Activated effector memory CD4-positive, alpha-beta T cell treated with anti-CD3 and anti-CD28 coated beads, Interleukin-2, amount 50 U/mL, for 16 hours (primary cell): Measurements from ENCODE around the gene TMEM9.

Experiments
- DNase-seq: peaks from one replicate; pipeline ENCODE4 v3.0.0-alpha.2; 2020

Gene TMEM9

GRCh38 chr1:201154389-201155165 lies at the start of gene TMEM9:
TSS of gene TMEM9 (minus strand) at chr1:201154474. CDS start at chr1:201153923, 551 bp downstream.
- DNase-seq = peak; percentile 99

- no peak for DNase-seq
These were observed 44.3 kb upstream of the TMEM9 start for GRCh38 chr1:201198598-201198997.

DNA sequence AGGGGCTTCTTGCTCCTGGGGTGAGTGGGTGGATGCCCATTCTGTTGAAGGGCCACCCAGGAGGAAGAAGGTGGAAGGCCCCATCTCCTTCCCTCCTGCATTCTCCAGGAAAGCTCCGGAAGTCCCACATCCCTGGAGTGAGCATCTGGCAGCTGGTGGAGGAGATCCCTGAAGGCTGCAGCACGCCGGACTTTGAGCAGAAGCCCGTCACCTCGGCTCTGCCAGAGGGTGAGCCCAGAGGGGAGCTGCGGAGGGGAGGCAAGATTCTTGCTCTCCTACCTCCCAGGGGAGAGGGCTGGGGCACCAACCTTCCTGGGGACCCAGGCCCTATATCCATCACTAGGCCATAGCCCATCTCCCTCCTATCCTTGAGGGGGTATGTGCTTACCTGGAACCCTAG lies 39.8 kb upstream of the TMEM9 start:
- DNase-seq = no peak

- DNase-seq = no peak
These were observed 38.1 kb upstream of the TMEM9 start for GRCh38 chr1:201192261-201192788.

DNA sequence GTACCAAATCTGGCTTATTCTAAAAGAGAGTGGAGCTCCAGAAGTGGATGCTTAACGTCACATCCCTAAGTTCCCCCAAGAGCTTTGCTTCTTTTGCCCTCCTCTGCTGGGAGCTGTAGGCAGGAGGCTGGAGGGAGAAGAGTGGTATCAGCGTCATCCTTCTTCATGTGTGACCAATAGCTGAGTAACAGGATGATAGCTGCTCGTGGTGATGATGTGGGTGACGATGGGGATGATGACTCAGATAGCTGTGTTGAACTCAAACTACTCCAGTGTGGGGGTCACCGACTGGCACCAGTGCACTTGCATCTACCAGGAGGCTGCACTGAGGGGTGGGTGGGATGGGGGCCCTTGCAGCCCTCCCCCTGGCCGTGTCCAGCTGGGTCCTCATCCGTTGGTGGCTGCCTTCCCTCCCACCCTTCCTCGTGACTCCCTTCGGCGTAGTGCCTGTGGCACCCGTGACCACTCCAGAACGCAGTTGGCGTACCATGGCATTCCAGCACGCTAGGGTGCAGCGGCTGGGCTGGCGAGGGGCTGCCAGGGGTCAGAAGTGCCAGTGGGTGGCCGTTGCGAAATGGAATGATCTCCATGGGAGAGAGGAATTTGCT lies 37.5 kb upstream of the TMEM9 start:
- DNase-seq = no peak

GRCh38 chr1:201190624-201191051 lies 36.4 kb upstream of the TMEM9 start, which contains the start of gene IGFN1:
TSS of gene IGFN1 (plus strand) at chr1:201190824. CDS start at chr1:201193294, 2,470 bp downstream.
- no peak for DNase-seq

DNA sequence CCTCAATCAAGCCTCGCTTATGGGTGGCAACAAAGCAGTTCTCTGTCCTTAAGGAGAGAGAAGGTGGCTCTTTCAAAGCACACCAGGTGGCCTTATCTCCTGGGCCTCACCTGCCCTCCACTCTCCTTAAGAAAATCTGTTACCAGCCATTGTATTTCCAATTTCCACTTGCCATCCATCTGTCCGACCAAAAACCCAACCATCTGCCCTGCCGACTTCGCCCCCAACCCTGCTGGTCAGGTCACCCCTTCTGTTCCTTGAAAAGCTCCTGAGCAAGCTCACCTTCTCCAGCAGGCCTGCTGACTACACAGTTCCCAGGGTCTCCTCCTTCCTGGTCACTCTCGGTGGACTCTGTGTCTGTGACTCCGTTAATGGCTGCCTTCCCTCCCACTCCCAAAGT lies 35.7 kb upstream of the TMEM9 start:
- no peak for DNase-seq

DNA sequence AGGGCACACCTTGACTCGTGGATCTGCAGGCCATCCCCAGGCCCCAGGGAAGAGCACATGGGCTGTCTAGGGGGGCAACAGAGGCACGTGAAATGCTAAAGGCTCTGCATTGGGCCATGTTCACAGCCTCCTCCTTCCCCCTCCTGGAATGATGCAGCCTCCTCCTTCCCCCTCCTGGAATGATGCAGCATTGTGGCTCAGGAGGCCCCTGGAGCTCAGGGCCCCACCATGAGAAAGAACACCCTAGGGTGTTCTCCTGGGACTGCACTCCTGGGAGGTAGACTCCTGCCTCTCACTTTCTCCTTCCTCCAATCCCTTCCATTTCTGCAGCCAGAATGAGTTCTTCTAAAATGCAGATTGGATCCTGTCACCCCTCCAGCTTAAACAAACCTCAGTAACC lies 34.8 kb upstream of the TMEM9 start:
- no peak for DNase-seq

DNA sequence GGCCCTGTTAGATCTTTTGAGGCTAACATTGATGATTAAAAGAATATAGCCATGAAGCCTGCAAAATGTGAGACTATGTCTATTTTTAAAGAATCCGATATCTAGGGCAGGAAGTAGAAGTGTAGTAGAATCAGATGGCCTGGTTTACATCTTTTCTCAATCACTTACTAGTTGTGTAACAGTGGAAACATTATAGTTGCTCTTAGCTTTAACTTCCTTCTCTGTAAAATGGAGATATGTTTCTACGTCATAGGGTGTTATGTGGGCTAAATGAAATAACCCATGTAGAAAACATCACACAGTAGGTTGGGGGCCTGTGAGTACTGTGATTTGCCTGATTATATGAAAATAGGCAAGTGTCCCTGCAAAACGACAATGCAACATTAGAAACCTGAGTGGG lies 31.9 kb upstream of the TMEM9 start:
- no peak for DNase-seq

DNA sequence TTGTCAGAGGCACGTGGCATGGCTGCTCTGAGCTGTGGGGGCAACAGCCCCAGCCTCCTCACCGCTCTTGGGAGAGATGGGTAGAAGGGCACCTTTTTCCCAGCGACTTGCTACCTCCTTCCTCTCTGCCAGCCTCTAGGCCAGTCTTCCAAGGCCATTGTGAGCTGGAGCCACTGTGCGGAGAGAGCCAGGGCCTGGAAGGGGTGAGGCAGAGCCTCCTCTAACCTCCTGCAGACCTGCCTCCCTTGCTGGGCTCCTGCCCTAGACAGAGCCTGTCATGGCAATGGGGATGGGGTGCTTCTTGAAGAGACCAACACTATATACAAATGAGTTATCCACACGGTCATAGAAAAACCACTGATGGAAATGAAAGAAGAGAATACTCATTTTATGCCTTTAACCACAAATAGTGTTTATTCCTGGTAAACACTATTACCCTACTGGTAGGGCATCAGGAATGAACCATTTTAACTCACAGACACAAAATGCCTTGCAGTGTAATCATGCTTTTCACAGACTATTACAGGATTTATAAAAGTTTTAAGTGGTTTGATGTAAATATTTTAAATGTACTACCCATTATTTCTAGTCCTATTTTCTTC lies 31.4 kb upstream of the TMEM9 start:
- peak; percentile 39 for DNase-seq

GRCh38 chr1:201185123-201185453 lies 30.8 kb upstream of the TMEM9 start:
- no peak for DNase-seq

GRCh38 chr1:201184307-201185122 lies 30.2 kb upstream of the TMEM9 start:
- DNase-seq = peak; percentile 56

- peak; percentile 57 for DNase-seq
These were observed 29.5 kb upstream of the TMEM9 start for GRCh38 chr1:201183753-201184152.

DNA sequence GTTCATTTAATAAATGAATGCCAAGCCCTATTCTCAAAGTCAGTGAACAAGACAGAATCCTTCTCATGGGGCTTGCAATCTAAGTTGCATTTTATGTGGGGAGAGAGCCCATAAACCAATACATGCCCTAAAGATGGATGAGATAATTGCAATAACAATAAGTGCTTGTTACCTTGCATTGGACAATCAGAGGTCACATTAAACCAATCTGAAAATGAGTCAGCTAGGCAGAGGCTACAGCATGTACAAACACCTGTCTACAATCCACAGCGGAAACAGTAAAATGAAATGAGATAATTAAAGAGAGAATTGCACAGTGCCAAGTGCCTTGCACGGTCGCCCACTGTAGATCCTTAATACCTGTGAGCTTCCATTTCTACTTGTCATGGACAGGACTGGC lies 28.9 kb upstream of the TMEM9 start:
- DNase-seq = no peak

- DNase-seq = no peak
These were observed 27.5 kb upstream of the TMEM9 start for GRCh38 chr1:201181726-201182125.

GRCh38 chr1:201181323-201181722 lies 27.0 kb upstream of the TMEM9 start:
- no peak for DNase-seq

- peak; percentile 30 for DNase-seq
These were observed 26.6 kb upstream of the TMEM9 start for GRCh38 chr1:201180901-201181300.

DNA sequence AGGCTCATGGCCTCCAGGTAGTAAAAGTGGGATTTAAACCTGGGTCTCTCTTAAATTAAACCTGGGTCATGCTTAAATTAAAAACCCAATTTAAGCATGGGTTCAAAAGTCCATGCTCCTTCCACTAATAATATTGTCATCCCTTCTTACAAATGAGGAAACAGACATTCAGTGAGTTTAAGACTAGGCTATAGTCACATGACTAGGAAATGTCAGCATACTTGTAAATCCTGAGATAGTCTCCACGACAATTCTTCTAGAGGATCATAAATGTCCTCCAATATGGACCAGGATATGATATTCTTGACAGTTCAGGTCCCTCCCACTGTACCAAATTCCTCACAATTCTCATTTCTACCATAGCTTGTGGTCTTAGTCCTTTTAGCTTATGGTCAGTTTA lies 25.9 kb upstream of the TMEM9 start:
- no peak for DNase-seq

GRCh38 chr1:201178718-201179117 lies 24.4 kb upstream of the TMEM9 start:
- DNase-seq = no peak

GRCh38 chr1:201176940-201177339 lies 22.7 kb upstream of the TMEM9 start:
- peak; percentile 25 for DNase-seq

GRCh38 chr1:201175820-201176500 lies 21.7 kb upstream of the TMEM9 start:
- peak; percentile 38 for DNase-seq

- DNase-seq = peak; percentile 28
These were observed 19.5 kb upstream of the TMEM9 start for GRCh38 chr1:201173736-201174135.
